Mucosa of stomach (tissue), 1 donor: Measurements from ENCODE around the gene MRAP2.
"Not testable (repeated sequence)": the region's sequence is repeated elsewhere in the genome, so short reads cannot be mapped to it uniquely, and the experiment has no call there.

Source experiments
- H3K27me3 ChIP-seq: one replicate; pipeline ENCODE4 v1.7.0; 2013; ENCODE audit warnings: mild to moderate bottlenecking, low read length; ENCODE audit not compliant: control insufficient read depth, insufficient read depth
- H3K36me3 ChIP-seq: one replicate; pipeline ENCODE4 v1.7.0; 2013; ENCODE audit warnings: low read length; ENCODE audit not compliant: control insufficient read depth, insufficient read depth
- H3K4me1 ChIP-seq: one replicate; pipeline ENCODE4 v1.7.0; 2013; ENCODE audit warnings: mild to moderate bottlenecking, low read length; ENCODE audit not compliant: control insufficient read depth, insufficient read depth
- H3K4me3 ChIP-seq: one replicate; pipeline ENCODE4 v1.7.0; 2013; ENCODE audit warnings: low read length
- H3K9ac ChIP-seq: one replicate; pipeline ENCODE4 v1.7.0; 2013; ENCODE audit warnings: mild to moderate bottlenecking, low read length, moderate library complexity
- H3K9me3 ChIP-seq: one replicate; pipeline ENCODE4 v1.7.0; 2013; ENCODE audit warnings: mild to moderate bottlenecking, low read length, moderate library complexity; ENCODE audit not compliant: control insufficient read depth
- donor health status: Pancreatic carcinoma.

MRAP2 gene

DNA sequence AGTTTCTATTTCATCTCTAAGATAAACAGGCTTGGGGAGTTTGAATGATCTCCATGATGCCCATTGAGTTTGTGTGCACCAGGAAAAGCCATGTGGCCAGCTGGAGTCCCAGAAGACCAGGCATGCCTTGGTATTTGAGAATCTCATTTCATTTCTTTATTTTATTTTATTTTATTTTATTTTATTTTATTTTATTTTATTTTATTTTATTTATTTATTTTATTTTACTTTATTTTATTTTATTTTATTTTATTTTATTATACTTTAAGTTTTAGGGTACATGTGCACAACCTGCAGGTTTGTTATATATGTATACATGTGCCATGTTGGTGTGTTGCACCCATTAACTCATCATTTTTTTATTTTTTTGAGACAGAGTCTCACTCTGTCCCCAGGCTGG, 51.1 kb downstream of the MRAP2 start:
- H3K27me3 ChIP-seq, H3K9me3 ChIP-seq, H3K4me3 ChIP-seq, H3K36me3 ChIP-seq, H3K9ac ChIP-seq: not testable (repeated sequence)
- H3K4me1 ChIP-seq: peaks cover 13% of the 10 kb centered on the region

- no peaks in the 10 kb centered on the region for H3K36me3 ChIP-seq
- H3K9me3 ChIP-seq: no peaks in the 10 kb centered on the region
- H3K4me3 ChIP-seq: no peak overlapping the region
Measured at GRCh38 chr6:84086056-84086455, 52.5 kb downstream of the MRAP2 start.

DNA sequence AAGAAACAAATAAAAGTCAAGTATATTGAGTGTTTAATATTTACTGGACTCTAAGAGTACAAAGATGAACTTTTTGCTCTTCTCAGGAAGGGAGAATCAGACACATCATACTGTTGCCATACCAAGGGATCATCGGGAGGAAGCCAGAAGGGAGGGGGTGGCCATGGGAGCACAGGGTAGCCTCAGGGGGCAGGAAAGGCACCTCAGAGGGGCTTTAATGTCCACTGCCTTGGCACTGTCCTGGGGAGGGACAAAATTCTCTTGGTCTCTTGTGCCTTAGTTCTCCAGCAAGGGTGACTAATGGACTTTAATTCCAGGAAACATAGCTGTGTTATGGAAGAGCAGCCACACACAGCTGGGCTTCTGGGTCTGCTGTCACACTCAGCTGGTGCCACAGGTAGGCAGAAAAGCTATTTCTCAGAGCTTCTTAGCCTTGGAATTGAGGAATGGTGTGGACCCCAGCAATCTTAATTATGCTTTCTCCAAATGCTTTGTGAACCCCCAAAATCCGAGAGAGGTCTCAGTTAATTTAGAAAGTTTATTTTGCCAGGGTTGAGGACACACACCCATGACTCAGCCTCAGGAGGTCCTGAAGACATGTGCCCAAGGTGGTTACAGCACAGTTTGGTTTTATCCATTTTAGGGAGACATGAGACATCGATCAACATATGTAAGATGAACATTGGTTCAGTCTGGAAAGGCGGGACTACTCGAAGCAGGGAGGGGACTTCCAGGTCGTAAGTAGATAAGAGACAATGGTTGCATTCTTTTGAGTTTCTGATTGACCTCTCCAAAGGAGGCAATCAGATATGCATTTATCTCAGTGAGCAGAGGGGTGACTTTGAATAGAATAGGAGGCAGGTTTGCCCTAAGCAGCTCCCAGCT, 53.2 kb downstream of the MRAP2 start:
- Histone ChIP-seq H3K36me3 (no peaks in the 10 kb centered on the region), H3K9me3 (no peaks in the 10 kb centered on the region), H3K4me1 (peaks cover 13% of the 10 kb centered on the region), H3K9ac (no peak overlapping the region), H3K4me3 (no peak overlapping the region), H3K27me3 (no peaks in the 10 kb centered on the region)

More at GRCh38 chr6:84086056-84086455, 52.5 kb downstream of the MRAP2 start:
- peaks cover 13% of the 10 kb centered on the region for H3K4me1 ChIP-seq
- H3K27me3 ChIP-seq: no peaks in the 10 kb centered on the region
- no peak overlapping the region for H3K9ac ChIP-seq

GRCh38 chr6:84089081-84089480, 55.5 kb downstream of the MRAP2 start:
- Histone ChIP-seq H3K9me3 (no peaks in the 10 kb centered on the region), H3K27me3 (no peaks in the 10 kb centered on the region), H3K36me3 (no peaks in the 10 kb centered on the region), H3K9ac (no peak overlapping the region), H3K4me1 (peaks cover 13% of the 10 kb centered on the region), H3K4me3 (no peak overlapping the region)

GRCh38 chr6:84089552-84089951, 56.0 kb downstream of the MRAP2 start:
- Histone ChIP-seq H3K9ac (no peak overlapping the region), H3K36me3 (no peaks in the 10 kb centered on the region), H3K4me1 (peaks cover 13% of the 10 kb centered on the region), H3K27me3 (no peaks in the 10 kb centered on the region), H3K4me3 (no peak overlapping the region), H3K9me3 (no peaks in the 10 kb centered on the region)

- H3K9me3 ChIP-seq: no peaks in the 10 kb centered on the region
- no peaks in the 10 kb centered on the region for H3K4me1 ChIP-seq
- no peaks in the 10 kb centered on the region for H3K27me3 ChIP-seq
- no peak overlapping the region for H3K4me3 ChIP-seq
- no peak overlapping the region for H3K9ac ChIP-seq
- no peaks in the 10 kb centered on the region for H3K36me3 ChIP-seq
Measured at GRCh38 chr6:84093441-84094435, 60.2 kb downstream of the MRAP2 start.

DNA sequence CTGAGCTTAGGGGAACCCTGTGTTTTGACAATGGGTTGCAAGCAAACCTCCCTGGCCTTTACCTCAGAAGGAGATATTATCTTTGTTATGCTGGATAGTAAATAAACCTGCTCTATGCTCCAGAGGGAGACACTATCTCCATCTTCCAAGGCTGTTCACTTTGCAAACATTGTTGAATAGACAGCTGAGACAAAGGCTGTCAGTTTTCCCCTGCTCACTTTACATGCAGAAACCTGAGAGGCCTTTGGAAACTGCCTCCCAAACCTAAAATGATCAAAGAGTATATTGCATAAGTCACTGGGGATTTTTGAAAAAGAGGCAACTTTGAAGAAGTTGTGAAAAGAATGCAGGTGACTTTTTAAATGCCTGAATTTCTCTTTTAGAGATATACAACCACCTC, 61.6 kb downstream of the MRAP2 start:
- no peak overlapping the region for H3K9ac ChIP-seq
- H3K36me3 ChIP-seq: no peaks in the 10 kb centered on the region
- no peaks in the 10 kb centered on the region for H3K27me3 ChIP-seq
- no peak overlapping the region for H3K4me3 ChIP-seq
- no peaks in the 10 kb centered on the region for H3K9me3 ChIP-seq
- no peaks in the 10 kb centered on the region for H3K4me1 ChIP-seq

DNA sequence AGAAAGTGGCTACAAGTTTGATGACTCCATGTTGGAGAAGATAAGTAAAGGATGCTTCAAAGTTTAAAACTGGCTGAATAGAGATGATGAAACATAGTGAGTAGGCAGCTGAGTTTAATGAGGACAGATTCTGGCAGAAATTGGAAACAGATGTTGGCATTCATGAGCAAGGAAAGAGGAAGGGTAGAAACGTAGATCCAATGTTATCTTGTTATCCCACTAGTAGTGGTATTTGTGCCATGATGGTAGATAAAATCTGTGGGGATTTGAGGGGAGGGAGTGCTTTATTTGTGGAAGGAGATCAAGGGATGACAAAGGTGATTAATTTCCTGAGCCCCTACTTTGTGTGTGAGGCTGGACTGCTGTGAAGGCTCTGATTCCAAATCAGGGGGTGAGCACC, 69.5 kb downstream of the MRAP2 start:
- Histone ChIP-seq H3K36me3 (no peaks in the 10 kb centered on the region), H3K9ac (no peak overlapping the region), H3K9me3 (no peaks in the 10 kb centered on the region), H3K4me3 (no peak overlapping the region), H3K27me3 (no peaks in the 10 kb centered on the region), H3K4me1 (no peaks in the 10 kb centered on the region)

DNA sequence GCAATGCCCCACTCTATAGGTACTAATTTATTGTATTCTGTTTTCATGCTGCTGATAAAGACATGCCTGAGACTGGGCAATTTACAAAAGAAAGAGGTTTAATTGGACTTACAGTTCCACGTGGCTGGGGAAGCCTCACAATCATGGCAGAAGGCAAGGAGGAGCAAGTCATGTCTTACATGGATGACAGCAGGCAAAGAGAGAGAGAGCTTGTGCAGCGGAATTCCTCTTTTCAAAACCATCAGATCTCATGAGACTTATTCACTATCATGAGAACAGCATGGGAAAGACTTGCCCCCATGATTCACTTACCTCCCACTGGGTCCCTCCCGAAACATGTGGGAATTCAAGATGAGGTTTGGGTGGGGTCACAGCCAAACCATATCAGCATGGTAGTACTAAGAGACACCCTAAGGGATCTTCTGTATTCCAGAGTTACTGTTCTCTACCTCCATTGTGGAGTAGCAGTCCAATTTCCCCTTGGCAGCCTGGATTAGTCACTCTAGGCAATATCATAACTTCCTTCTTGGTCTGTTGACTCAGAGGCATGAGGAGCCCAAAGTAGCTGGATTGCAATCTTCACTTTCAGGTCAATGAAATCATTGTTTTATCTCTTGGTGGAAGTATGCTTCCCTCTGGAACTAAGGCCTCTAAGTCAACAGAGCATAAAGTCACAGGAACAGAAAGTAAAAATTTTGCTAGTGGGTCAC, 71.8 kb downstream of the MRAP2 start:
- H3K4me1 ChIP-seq, H3K9ac ChIP-seq, H3K4me3 ChIP-seq, H3K36me3 ChIP-seq, H3K27me3 ChIP-seq, H3K9me3 ChIP-seq: not testable (repeated sequence)

GRCh38 chr6:84107495-84107894, 73.9 kb downstream of the MRAP2 start:
- H3K27me3 ChIP-seq: no peaks in the 10 kb centered on the region
- no peak overlapping the region for H3K9ac ChIP-seq
- H3K4me3 ChIP-seq: no peak overlapping the region
- H3K36me3 ChIP-seq: no peaks in the 10 kb centered on the region
- no peaks in the 10 kb centered on the region for H3K9me3 ChIP-seq
- no peaks in the 10 kb centered on the region for H3K4me1 ChIP-seq

GRCh38 chr6:84111351-84111750, 77.8 kb downstream of the MRAP2 start:
- not testable (repeated sequence) for H3K9me3 ChIP-seq

More at GRCh38 chr6:84111351-84111750, 77.8 kb downstream of the MRAP2 start:
- H3K4me1 ChIP-seq, H3K27me3 ChIP-seq, H3K9ac ChIP-seq, H3K4me3 ChIP-seq, H3K36me3 ChIP-seq: not testable (repeated sequence)
